Ovary (tissue), 3 donors: Measurements from ENCODE around the gene SPG7.

ENCODE experiments used
- EP300 ChIP-seq: sonication (generic); formaldehyde crosslinking; IDR thresholded peaks from one replicate; pipeline ENCODE4 v1.6.1; 2017; ENCODE audit warnings: antibody characterized with exemption
- TF ChIP-seq, protein P1 (sequence below), 3 donors: fragments of 450-650 bp in 2 of 3; fragments of 200-600 bp in 1 of 3; IDR thresholded peaks; one replicate each; pipeline versions ENCODE4 v1.5.1 to v1.8.0; 2016 to 2022; ENCODE audit warnings: antibody characterized with exemption in 3 of 3, mild to moderate bottlenecking in 1 of 3
- donor health status: DM: no; HTN: no; CAD: no.

DNA sequence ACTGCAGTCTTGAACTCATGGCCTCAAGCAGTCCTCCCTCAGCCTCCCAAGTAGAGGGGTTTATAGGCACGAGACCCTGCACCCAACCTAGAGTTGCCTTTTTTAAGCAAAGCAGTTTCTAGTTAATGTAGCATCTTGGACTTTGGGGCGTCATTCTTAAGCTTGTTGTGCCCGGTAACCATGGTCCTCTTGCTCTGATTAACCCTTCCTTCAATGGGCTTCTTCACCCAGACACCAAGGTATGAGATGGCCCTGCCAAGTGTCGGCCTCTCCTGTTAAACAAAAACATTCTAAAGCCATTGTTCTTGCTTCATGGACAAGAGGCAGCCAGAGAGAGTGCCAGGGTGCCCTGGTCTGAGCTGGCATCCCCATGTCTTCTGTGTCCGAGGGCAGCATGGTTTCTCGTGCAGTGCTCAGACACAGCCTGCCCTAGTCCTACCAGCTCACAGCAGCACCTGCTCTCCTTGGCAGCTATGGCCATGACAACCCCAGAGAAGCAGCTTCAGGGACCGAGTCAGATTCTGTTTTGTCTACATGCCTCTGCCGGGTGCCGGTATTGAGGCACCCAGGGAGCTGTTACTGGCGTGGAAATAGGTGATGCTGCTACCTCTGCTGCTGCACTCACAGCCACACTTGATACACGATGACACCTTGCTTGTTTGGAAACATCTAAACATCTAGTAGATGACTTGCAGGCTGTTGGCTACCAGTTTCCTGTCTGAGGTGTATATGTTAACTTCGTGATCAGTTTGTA, 55.6 kb downstream of the SPG7 start:
- no peak for TF ChIP-seq EP300
- TF ChIP-seq, protein P1, sequence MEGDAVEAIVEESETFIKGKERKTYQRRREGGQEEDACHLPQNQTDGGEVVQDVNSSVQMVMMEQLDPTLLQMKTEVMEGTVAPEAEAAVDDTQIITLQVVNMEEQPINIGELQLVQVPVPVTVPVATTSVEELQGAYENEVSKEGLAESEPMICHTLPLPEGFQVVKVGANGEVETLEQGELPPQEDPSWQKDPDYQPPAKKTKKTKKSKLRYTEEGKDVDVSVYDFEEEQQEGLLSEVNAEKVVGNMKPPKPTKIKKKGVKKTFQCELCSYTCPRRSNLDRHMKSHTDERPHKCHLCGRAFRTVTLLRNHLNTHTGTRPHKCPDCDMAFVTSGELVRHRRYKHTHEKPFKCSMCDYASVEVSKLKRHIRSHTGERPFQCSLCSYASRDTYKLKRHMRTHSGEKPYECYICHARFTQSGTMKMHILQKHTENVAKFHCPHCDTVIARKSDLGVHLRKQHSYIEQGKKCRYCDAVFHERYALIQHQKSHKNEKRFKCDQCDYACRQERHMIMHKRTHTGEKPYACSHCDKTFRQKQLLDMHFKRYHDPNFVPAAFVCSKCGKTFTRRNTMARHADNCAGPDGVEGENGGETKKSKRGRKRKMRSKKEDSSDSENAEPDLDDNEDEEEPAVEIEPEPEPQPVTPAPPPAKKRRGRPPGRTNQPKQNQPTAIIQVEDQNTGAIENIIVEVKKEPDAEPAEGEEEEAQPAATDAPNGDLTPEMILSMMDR (IDR thresholded peaks at IDR 0.05) = no peak
